ENCODE data around the gene EFCAB9. TPM values are rescaled to one million over a fixed set of nuclear protein-coding genes. Genes with fewer than 3 reads are reported as not detected.

The EFCAB9 gene
- total and polyA plus RNA-seq, 7 donors, result 0.08 TPM; not detected in 6

- no peak overlapping the region for H3K4me3 ChIP-seq
- H3K27me3 ChIP-seq (ENCODE audit: insufficient read depth in 3 of 3, low read length in 2 of 3), result no peaks in the 10 kb centered on the region
- no peak for DNase-seq
- TF ChIP-seq, protein P1, sequence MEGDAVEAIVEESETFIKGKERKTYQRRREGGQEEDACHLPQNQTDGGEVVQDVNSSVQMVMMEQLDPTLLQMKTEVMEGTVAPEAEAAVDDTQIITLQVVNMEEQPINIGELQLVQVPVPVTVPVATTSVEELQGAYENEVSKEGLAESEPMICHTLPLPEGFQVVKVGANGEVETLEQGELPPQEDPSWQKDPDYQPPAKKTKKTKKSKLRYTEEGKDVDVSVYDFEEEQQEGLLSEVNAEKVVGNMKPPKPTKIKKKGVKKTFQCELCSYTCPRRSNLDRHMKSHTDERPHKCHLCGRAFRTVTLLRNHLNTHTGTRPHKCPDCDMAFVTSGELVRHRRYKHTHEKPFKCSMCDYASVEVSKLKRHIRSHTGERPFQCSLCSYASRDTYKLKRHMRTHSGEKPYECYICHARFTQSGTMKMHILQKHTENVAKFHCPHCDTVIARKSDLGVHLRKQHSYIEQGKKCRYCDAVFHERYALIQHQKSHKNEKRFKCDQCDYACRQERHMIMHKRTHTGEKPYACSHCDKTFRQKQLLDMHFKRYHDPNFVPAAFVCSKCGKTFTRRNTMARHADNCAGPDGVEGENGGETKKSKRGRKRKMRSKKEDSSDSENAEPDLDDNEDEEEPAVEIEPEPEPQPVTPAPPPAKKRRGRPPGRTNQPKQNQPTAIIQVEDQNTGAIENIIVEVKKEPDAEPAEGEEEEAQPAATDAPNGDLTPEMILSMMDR (IDR thresholded peaks at IDR 0.05), result no peak
- no peak overlapping the region for H3K27ac ChIP-seq
- ATAC-seq, result no peak
- intact Hi-C loops (cut with DNase I), result no loop called here
- peaks cover 33% of the 10 kb centered on the region for H3K4me1 ChIP-seq
- no peaks in the 10 kb centered on the region for H3K36me3 ChIP-seq (ENCODE audit: insufficient read depth in 1 of 2, low read depth in 1 of 2)
- H3K9me3 ChIP-seq, result no peaks in the 10 kb centered on the region
- WGBS, 3 donors, result 53 to 58% (median 56%) methylated on average over 12 to 13 of the region's 13 CpGs
Observed at GRCh38 chr5:172164769-172165212, 29.2 kb upstream of the EFCAB9 start.

GRCh38 chr5:172165465-172165864, 28.5 kb upstream of the EFCAB9 start:
- Histone ChIP-seq H3K27ac (no peak overlapping the region), H3K4me3 (no peak overlapping the region)
- intact Hi-C loops (cut with DNase I), result no loop called here

DNA sequence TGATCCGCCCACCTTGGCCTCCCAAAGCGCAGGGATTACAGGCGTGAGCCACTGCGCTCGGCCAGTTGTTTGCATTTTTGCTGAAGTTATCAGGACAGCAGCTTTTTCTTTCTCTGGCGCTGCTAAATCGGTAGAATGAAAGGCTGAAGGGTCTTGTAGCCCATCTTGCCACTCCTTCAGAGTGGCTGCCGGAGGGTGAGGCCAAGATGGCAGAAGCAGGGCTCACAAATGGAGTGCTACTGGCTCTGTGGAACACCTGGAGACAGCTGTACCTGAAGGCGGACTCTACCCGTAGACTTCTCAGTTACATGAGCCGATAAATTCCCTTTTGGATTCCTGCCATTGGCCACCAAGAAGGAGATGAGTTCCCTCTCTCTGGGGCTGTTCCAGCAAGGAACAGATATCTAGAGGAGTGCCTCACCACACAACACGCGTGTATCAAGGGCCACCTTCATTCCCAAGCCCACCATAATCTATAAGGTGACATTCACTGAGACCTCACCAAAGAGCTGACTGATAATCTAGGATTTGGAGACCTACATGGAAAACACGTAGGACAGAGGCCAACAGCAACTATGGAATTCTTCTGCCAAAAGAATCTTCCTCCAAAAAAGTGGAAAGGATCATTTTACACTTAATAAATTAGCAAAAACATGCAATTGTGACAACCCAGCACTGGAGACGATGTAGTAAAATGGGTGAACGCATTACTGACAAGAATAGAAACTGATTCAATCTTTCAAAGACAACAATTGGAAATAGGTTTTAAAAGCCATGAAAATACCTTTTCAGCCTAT, 27.7 kb upstream of the EFCAB9 start:
- no peak for DNase-seq
- intact Hi-C loops (cut with DNase I), result no loop called here

More at GRCh38 chr5:172165465-172165864, 28.5 kb upstream of the EFCAB9 start:
- DNase-seq (no peak), ATAC-seq (no peak)
- H3K36me3 ChIP-seq (ENCODE audit: insufficient read depth in 1 of 2, low read depth in 1 of 2), result no peaks in the 10 kb centered on the region
- no peaks in the 10 kb centered on the region for H3K27me3 ChIP-seq (ENCODE audit: insufficient read depth in 3 of 3, low read length in 2 of 3)
- peaks cover 36% of the 10 kb centered on the region for H3K4me1 ChIP-seq
- TF ChIP-seq, protein P1 (IDR thresholded peaks at IDR 0.05), result no peak
- WGBS, 3 donors, result 87 to 89% (median 87%) methylated on average over 7 of the region's 7 CpGs
- H3K9me3 ChIP-seq, result no peaks in the 10 kb centered on the region

DNA sequence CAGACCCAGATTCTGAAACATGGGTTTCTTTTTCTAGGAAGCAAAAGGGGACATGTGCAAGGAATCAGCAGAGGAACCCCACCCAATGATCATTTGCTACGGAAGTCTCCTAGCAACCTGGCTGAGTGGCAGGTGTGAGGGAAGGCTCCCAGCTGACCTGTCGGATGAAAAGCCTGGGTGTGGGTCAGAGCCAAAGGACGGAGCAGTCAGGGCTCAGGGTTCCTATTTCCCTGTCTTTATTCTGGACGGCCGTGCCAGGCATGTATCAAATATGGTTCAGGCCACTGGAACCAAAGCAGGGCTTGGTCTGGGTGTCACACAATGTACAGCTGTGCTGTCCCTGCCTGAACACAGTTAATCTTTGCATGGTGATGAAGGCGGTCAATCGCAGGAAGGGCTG, 26.1 kb upstream of the EFCAB9 start:
- peak; percentile 68 to 73 (median 72) for ATAC-seq
- DNase-seq, result no peak
- H3K9me3 ChIP-seq, result no peaks in the 10 kb centered on the region
- peak overlapping the region; percentile 79 for H3K27ac ChIP-seq
- H3K4me3 ChIP-seq, result peak overlapping the region; percentile 11
- no peaks in the 10 kb centered on the region for H3K27me3 ChIP-seq (ENCODE audit: insufficient read depth in 3 of 3, low read length in 2 of 3)
- TF ChIP-seq, protein P1 (IDR thresholded peaks at IDR 0.05), result no peak
- no peaks in the 10 kb centered on the region for H3K36me3 ChIP-seq (ENCODE audit: insufficient read depth in 1 of 2, low read depth in 1 of 2)
- intact Hi-C loops (cut with DNase I), result no loop called here
- 16 to 28% (median 21%) methylated on average over 7 of the region's 7 CpGs for WGBS, 3 donors
- H3K4me1 ChIP-seq, result peaks cover 43% of the 10 kb centered on the region

More for the DNA sequence above, 27.7 kb upstream of the EFCAB9 start:
- no peak overlapping the region for H3K4me3 ChIP-seq
- H3K27me3 ChIP-seq (ENCODE audit: insufficient read depth in 3 of 3, low read length in 2 of 3), result no peaks in the 10 kb centered on the region
- no peaks in the 10 kb centered on the region for H3K36me3 ChIP-seq (ENCODE audit: insufficient read depth in 1 of 2, low read depth in 1 of 2)
- H3K4me1 ChIP-seq, result peaks cover 43% of the 10 kb centered on the region
- no peak for ATAC-seq
- TF ChIP-seq, protein P1 (IDR thresholded peaks at IDR 0.05), result no peak
- 74 to 83% (median 74%) methylated on average over 16 of the region's 16 CpGs for WGBS, 3 donors
- no peak overlapping the region for H3K27ac ChIP-seq
- H3K9me3 ChIP-seq, result no peaks in the 10 kb centered on the region
